ENCODE results near the gene ANKRD33. TPM values are rescaled to one million over a fixed set of nuclear protein-coding genes. Genes with fewer than 3 reads are reported as not detected.

The ANKRD33 gene
- total RNA-seq, 1 experiment from 2014 or later: not detected

DNA sequence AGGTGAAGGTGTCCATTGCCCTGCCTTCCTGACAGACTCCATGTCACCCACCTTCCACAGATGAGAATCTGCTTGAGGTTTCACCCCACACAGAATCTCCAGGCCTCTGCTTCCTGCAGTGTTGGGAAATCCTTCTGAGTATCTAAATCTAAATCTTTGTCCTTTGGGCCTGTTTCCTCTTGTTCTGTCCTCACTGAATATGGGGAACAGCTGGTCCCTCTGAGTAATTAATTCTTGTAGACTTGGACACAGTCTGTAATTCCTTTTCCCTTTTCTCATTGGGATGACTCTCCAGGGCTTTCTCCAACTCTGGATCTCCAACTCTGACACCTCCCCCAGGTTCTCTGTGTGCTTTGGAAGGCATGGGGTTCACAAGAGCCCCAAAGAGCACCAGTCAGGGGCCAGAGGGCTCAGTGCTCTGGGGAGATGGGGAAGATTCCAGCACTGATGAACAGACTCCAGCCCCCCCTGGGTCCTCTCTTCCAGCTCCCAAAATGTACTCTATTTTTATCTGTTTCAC, 17.1 kb downstream of the ANKRD33 start:
- TF ChIP-seq, protein P1, sequence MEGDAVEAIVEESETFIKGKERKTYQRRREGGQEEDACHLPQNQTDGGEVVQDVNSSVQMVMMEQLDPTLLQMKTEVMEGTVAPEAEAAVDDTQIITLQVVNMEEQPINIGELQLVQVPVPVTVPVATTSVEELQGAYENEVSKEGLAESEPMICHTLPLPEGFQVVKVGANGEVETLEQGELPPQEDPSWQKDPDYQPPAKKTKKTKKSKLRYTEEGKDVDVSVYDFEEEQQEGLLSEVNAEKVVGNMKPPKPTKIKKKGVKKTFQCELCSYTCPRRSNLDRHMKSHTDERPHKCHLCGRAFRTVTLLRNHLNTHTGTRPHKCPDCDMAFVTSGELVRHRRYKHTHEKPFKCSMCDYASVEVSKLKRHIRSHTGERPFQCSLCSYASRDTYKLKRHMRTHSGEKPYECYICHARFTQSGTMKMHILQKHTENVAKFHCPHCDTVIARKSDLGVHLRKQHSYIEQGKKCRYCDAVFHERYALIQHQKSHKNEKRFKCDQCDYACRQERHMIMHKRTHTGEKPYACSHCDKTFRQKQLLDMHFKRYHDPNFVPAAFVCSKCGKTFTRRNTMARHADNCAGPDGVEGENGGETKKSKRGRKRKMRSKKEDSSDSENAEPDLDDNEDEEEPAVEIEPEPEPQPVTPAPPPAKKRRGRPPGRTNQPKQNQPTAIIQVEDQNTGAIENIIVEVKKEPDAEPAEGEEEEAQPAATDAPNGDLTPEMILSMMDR (IDR thresholded peaks at IDR 0.05; ENCODE audit: unreplicated experiment): no peak
- Mint-ChIP-seq H3K4me1 (ENCODE audit: insufficient read depth, unreplicated experiment) (peaks cover 11% of the 10 kb centered on the region), H3K27me3 (ENCODE audit: insufficient read depth, unreplicated experiment) (no peaks in the 10 kb centered on the region), H3K27ac (ENCODE audit: low read depth, unreplicated experiment) (no peak overlapping the region), H3K9me3 (ENCODE audit: unreplicated experiment) (no peaks in the 10 kb centered on the region), H3K36me3 (ENCODE audit: insufficient read depth, unreplicated experiment) (no peaks in the 10 kb centered on the region), H3K4me3 (ENCODE audit: unreplicated experiment) (no peak overlapping the region)
- POLR2A ChIA-PET: interaction anchor here (0.7 kb wide), 1 partner anchor 12 kb away, joined by 3 read pairs; no protein-coding TSS in a partner anchor
- no peak for DNase-seq (ENCODE audit: unreplicated experiment)
- BruUV-seq (replicated peaks): no TSS peak
- CTCF ChIA-PET: interaction anchor here (0.6 to 1.5 kb wide), 4 partner anchors 9 to 1956 kb away, joined by 4 to 5 read pairs (median 4); no protein-coding TSS in a partner anchor
- intact Hi-C loops (cut with micrococcal nuclease): no loop called here

DNA sequence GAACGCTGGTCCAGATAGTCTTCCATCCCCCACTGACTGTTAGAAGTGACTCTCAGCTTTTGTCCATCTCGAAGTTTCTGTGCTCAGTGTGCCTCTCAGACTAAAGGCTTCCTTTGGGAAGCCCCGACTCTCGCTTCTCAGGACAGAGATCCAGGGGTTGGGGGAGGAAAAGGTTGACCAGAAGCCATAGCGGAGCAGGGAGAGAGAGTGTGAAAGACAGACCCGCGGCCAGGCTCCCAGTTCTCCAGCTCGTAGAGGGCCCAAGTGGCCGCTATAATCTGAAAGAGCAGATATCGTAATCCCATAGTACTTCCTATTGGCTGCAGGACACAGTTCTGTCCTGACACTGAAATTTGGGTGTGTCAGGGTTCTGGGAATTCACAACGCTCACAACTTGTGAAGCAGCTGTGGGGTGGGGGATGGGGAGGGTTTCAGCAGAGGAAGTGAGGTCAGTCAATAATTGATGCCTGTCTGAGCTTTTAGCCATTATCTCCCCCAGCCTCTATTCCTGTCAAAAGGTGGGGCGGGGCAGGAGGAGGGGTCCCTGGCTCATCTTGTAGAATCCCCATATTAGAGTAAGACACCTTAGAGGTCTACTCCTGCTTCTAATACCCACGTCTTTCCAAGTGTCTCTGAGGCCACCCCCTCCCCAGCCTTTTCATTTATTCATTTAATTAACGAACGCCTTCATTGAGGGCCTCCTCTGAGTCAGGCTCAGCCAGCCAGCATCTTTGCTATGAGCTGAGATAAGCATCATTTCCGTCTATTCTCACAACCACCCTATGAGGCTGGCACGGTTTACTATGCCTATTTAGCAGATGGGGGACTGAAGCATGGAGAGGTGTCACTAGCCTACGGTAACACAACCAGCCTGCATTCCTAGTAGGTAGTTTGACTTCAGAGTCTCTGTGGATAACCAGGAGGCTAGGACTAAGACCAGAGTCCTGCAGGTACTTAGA, 17.8 kb downstream of the ANKRD33 start:
- no peaks in the 10 kb centered on the region for H3K36me3 Mint-ChIP-seq (ENCODE audit: insufficient read depth, unreplicated experiment)
- no peaks in the 10 kb centered on the region for H3K27me3 Mint-ChIP-seq (ENCODE audit: insufficient read depth, unreplicated experiment)
- no peaks in the 10 kb centered on the region for H3K9me3 Mint-ChIP-seq (ENCODE audit: unreplicated experiment)
- peak; percentile 21 for DNase-seq (ENCODE audit: unreplicated experiment)
- H3K4me3 Mint-ChIP-seq (ENCODE audit: unreplicated experiment): no peak overlapping the region
- H3K27ac Mint-ChIP-seq (ENCODE audit: low read depth, unreplicated experiment): no peak overlapping the region
- TF ChIP-seq, protein P1 (IDR thresholded peaks at IDR 0.05; ENCODE audit: unreplicated experiment): no peak
- intact Hi-C loops (cut with micrococcal nuclease): no loop called here
- POLR2A ChIA-PET: interaction anchor here (0.6 to 0.7 kb wide), 2 partner anchors 12 to 875 kb away, joined by 3 read pairs; no protein-coding TSS in a partner anchor
- H3K4me1 Mint-ChIP-seq (ENCODE audit: insufficient read depth, unreplicated experiment): peaks cover 11% of the 10 kb centered on the region
- BruUV-seq (replicated peaks): no TSS peak
- CTCF ChIA-PET: interaction anchor here (0.6 to 1.5 kb wide), 6 partner anchors 9 to 1956 kb away, joined by 3 to 5 read pairs (median 4); no protein-coding TSS in a partner anchor

DNA sequence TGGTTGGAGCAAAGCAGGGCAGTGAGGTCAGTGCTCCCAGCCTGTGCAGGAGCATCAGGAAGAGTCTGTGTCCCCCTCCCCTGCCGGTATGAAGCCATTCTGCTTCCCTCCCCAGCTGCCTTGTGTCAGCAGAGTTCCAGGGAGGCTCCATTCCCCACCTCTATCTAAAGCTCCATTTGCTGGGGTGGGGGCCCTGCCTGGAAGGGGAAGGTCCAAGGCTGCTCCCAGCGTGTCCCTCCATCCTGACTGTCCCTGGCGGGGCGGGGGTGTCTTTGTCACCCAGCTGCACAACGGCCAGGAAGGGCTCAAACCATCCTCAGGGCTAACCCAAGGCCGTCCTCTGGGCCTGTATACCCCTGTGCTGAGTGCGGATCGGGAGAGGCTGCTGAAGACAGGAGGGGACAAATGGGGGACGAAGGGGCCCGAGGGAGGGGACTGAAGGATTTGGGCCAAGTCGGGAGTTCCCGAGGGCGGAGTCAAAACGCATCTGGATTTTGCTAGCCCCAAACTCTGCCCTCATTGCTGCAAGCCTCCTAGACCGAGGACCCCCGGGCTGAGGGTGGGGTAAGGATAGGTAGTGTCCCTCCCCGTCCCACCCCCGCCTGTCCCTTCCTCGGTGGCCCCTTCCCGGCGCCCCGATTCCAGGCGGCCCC, 18.7 kb downstream of the ANKRD33 start:
- ChIA-PET POLR2A (interaction anchor here (0.6 kb wide), 1 partner anchor 874 kb away, joined by 3 read pairs; no protein-coding TSS in a partner anchor), CTCF (interaction anchor here (0.6 to 1.5 kb wide), 3 partner anchors 8 to 960 kb away, joined by 3 to 5 read pairs (median 3); no protein-coding TSS in a partner anchor)
- Mint-ChIP-seq H3K27ac (ENCODE audit: low read depth, unreplicated experiment) (no peak overlapping the region), H3K27me3 (ENCODE audit: insufficient read depth, unreplicated experiment) (no peaks in the 10 kb centered on the region), H3K36me3 (ENCODE audit: insufficient read depth, unreplicated experiment) (no peaks in the 10 kb centered on the region), H3K4me3 (ENCODE audit: unreplicated experiment) (no peak overlapping the region), H3K4me1 (ENCODE audit: insufficient read depth, unreplicated experiment) (peaks cover 11% of the 10 kb centered on the region), H3K9me3 (ENCODE audit: unreplicated experiment) (no peaks in the 10 kb centered on the region)
- no peak for DNase-seq (ENCODE audit: unreplicated experiment)
- BruUV-seq (replicated peaks): no TSS peak
- TF ChIP-seq, protein P1 (IDR thresholded peaks at IDR 0.05; ENCODE audit: unreplicated experiment): no peak
- intact Hi-C loops (cut with micrococcal nuclease): no loop called here
